GM12892 (cell line): ENCODE results near the gene FIGNL2.

ENCODE experiments used
- POLR2A ChIP-seq: IDR thresholded peaks from 2 replicates; pipeline ENCODE4 v1.6.1; 2011; ENCODE audit warnings: low read depth, low read length, control low read depth
- POLR2AphosphoS5 ChIP-seq: IDR thresholded peaks from 2 replicates; pipeline ENCODE4 v1.6.1; 2011; ENCODE audit warnings: low read depth, low read length, control low read depth
- TAF1 ChIP-seq: IDR thresholded peaks from 2 replicates; pipeline ENCODE4 v1.6.1; 2011; ENCODE audit warnings: low read depth, mild to moderate bottlenecking, control low read depth, low read length, borderline replicate concordance

GRCh38 chr12:51848841-51849735 lies 570 bp upstream of the FIGNL2 start:
- TF ChIP-seq POLR2A (no peak), TAF1 (no peak), POLR2AphosphoS5 (no peak)
